GM19395 (cell line): Measurements from ENCODE around the gene CHCHD6.

Experiments
- ATAC-seq: cut with Tn5 transposase; IDR thresholded peaks from one replicate; pipeline ENCODE4 v1.9.1; 2021; ENCODE audit warnings: mild to moderate bottlenecking, moderate library complexity; ENCODE audit not compliant: unreplicated experiment

CHCHD6 gene

DNA sequence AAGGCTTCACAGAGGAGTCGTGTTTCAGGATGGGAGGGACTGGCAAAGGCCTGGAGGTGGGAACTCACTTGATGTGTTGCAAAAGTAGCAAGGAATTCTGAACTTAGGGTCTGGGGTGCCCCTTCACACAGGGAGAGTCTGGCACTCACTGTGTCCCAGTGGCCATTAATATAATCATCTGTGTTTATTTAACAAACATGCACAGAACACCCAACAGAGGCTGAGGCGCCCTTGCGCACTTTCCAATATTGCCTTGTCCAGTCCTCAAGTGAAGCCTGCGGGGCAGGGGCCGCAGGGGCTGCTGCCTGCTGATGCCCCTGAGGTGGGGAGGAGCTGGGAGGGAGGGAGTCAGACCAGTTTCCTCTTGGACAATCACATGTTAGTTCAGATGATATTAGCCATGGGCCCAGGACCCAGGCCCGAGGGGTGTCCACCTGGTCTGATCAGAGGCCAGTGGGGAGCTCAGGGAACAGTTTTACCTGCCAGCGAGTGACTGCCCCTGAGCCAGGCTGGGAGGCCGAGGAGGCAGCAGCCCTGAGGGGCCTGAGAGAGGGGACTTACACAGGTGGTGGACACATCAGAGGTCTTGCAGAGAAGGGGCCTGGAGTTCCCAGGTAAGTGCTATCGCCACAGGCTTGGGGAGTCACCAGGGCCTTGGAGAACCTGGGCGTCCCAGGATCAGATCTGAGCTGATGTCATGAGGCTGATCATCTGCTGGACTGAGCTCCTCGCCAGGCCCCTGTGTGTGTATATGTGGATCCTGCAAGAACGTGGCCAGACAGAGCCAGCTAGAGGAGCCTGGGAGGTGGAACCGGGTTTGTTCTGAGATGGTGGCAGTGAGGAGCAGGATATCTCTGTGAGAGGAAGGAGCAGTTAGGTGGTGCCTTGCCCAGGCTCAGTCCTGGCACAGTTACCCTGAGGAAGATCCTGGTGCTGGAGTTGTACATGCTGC, 35.3 kb upstream of the CHCHD6 start:
- ATAC-seq: no peak

DNA sequence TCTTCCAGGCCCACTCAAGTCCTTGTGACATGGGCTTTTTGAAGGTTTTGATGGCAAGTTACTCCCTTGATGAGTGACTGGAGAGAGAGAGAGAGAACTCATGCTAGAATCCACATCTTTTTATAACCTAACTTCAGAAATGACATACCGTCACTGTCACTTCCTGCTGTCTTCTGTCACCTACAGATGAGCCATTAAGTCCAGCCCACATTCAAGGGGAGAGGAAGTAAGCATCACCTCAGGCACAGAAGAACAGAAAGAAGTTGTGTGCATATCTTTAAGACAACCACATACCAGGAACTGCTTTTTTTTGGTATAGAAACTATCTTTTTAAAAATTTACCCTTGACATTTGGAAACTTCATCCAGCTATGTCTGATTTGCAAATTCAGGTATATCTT, 32.5 kb upstream of the CHCHD6 start:
- ATAC-seq: no peak

DNA sequence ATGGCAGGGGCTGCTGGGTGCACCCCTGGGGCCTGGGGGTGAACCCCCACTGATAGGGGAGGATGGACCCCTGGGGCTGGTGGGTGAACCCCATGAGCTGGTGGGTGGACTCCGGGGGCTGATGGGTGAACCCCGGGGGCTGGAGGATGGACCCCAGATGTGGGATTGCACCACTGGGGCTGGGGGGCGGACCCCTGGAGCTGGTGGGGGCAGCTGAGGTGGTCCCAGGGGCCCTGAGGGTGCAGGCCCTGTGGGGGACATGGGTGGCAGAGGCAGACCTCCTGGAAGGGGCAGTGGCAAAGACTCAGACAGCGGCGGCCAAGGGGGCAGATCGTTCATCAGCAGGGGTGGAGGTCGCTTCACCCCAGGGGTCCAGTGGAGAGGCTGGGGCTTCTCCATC, 31.7 kb upstream of the CHCHD6 start:
- no peak for ATAC-seq

DNA sequence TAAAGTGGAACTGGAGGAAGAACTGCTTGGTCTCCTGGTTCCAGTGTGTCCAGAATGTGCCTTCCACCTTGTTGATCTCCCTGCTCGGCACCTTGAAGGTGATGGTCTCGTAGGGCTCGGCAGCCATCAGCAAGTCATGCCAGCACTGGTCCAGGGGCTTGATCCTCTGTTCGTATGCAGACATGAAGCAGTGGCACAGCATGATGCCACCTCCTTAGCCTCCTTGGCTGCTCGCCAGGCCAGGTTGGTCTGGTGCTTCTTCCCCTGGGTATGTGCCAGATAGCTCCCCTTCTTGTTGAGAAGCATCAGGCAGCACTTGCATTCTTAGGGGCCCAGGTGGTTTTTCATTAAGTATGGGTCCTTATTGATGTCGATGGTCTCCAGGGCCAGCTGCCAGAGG, 31.3 kb upstream of the CHCHD6 start:
- ATAC-seq: no peak

DNA sequence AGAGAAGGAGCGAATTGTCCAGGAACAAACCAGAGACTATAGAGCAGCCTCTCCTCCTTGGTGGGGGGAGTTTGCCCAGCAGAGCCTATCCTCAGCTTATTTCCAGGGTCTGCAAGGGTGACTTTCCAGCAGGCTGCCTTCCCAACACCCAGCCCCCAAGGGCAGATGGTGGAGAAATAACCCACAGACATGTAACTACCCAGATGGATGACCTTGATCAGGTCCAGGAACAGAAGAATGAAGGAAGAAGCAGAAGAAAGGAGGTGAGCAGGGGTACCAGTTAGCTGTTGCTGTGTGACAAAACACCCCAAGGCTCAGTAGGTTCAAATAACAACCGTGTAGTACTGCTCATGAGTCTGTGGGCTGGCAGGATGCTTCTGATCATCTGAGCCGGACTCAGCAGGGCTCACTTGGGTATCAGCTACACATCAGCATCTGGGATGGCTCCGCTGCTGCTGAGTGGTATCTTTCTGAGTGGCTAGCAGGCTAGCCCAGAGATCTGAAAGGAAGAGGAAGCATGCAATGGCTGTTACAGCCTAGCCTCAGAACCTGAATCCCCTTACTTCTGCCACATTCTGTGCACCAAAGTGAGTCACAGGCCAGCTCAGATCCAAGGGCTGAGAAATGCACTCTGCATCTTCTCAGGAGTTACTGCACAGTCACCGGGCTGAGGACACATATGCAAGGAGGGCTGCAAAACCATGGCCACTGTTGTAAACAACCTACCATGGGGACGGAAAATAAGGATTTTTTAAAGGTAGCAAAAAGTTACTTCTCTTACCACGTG, 26.9 kb upstream of the CHCHD6 start:
- no peak for ATAC-seq

DNA sequence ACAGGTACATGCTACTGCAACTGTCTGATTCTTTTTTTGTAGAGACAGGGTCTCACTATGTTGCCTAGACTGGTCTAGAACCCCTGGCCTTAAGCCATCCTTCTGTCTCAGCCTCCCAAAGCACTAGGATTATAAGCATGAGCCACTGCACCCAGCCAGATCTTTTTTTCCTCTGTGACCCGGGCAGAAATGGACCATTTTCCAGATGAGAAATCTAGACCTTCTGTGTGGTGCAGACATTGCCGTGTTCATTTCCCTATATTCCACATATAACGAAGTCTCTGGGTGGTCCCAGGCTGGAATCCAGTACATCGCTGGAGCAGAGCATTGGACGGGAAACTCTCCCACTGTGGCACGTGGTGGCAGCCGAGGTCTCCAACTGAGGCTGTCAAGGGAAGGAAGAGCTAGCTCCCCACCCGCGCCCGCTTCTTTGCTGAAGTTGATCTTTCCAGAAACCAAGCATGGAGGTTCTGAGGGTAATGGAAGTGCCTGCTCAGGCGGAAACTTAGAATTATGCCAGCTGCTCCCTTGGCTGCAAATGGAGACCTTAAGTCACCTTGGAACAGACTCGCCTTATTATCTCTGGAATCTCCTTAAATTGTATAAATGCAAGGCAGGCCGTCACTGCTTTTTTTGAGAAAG, 26.1 kb upstream of the CHCHD6 start:
- ATAC-seq: no peak

DNA sequence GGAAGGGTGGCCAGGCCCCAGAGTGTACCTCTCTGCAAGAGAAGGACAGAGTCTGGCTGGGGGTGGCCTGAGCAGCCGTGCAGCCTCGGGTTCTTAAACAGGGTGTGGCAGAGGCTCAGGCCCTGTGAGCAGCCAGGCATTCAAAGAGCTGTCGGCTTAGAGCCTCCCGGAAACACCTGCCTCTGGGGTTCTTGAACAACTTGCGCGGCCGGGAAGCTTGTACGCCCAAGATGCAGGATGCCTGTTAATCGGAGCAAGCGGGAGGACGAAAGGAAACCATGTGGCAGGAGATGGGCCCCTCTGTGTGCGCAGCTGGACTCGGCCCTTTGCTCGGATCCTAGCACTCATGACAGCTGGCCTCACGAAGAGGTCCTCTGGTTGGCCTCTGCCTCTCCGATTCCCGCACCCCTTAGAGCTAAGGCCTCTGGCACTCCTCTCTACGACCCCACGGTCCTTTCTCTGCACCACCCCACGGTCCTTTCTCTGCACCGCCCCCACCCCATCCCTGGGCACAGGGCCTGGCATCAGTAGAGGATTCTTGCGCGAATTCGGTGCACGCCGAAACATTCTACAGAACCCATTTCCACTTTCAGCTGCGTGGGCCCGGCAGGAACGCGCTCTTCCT, 25.2 kb upstream of the CHCHD6 start:
- ATAC-seq: no peak

DNA sequence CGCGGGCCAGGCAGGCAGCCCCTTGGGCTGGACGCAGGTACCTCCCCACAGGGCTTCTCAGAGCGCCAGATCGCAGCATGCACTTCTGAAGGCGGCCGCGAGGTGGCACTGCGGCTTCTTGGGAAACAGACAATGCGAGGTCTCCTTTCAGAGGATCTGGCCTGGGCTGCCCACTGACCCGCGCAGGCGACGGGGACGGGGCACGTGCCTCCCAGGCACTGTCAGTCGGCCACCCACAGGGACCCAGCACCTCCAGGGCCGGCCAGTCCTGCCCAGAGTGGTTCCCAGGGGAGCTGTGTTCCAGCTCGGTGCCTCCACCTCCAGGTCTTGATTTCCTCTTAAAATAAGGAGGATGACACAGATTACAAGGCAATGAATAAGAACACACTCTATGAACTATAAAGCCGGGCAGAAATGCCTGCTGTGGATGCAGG, 24.7 kb upstream of the CHCHD6 start:
- no peak for ATAC-seq

DNA sequence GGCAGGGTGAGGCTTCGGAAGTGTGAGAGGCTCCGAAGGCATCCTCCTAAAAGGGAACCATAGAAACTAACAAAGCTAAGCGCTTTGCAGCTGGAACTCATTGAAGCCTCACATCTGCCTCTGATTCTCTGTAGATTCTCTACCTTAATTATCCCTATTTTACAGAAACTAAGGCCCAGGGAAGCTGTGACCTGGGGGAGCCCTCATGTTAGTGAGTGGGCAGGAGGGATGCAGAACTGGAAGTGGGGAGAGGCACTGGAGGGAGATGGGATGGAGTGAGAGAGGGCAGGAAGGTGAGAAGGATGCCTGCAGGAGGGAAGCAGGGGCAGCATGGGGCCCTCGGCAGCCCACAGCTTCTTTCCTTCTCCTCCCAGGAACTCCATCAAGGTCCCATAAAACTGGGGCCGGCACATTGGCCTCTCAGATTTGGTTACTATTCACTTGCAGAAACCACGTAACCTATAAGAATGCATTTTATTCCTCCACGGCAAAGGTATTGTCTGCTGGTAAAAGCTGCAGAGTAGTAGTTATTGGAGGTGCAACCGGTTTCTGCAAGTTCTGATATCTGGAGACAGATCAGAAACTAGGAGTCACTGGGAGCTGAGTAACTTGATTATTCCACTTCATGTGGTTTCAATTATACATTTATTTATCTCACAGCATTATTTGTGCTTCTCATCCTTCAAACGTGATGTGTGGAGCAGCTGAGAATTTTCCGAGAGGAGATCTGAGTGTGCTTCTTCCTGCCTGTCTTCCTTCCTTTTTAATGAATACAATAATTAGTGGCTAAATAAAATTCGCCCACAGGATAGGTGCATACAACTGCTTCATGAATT, 24.0 kb upstream of the CHCHD6 start:
- ATAC-seq: no peak

DNA sequence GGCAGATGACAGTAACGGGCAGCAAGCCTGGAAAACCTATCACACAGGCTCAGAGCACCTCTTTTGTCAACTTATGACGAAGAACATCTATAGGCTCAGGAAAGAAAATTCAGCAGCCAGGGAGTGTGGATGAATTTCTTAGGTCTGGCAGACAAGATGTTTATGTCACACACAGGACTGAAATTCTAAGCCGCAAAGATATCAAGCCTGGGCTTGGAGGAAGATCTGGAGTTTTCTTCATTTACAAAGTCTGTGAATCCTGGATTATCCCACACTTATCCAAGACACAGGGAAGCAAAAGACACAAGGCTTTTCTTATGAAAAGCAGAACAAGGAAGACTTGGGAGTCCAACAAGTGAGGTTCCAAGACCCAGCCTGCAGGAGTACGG, 23.4 kb upstream of the CHCHD6 start:
- no peak for ATAC-seq

DNA sequence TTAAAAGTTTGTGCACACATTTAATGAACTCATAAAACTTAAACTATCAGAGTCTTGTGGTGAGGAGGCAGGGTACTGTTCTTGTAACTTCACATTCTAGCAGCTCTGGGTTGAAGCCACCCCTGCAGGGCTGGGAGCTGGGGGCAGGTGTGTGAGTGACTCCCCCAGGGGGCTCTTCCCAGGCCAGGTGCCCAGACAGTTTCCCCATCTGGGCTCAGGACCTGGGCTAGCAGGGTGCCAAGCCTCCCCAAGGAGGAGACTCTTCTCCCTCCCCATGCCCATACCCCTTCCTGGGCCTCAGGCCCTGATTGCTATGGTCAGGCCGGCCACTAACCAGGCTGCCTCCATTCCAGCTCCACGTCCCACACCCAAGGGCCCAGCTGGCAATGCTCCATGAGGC, 22.0 kb upstream of the CHCHD6 start:
- ATAC-seq: no peak

DNA sequence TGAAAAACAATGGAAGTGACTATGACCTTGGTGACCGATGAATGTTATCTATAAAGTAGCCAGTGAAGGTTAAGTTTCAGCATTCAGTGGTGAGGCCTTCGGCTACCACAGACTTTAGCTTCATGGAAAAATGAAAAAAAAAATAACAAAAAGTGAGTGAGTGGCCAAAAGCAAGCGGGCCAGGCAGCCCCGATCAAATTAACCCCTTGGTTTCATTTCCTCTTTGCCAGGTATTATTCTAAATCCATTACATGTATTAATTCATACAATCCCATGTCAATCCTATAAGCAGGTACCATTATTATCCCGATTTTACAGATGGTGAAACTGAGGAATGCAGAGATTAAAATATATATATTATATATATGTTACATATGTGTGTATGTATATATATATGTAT, 21.0 kb upstream of the CHCHD6 start:
- ATAC-seq: no peak

DNA sequence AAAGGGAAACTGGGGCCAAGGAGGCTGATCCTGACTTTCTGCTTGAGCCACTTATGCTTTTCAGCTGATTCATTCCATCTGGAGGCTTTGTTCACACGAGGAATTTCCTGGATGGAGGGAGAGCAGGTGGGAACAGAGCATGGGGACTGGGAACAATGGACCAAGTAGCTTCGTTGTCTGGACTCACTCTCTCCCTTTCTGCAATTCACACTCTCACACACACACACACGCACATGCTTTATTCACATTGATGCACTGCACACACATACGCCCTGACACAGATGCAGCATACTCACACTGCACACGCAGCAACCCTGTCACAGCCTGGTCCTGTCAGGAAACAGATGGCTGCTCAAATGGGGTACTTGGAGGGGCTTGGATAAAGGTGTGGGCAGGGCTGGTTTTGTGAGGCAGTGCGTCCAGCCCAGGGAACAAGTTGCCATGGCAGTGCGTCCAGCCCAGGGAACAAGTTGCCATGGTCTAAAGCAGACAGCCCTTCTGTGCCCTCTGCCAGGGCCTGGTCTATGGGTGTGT, 19.8 kb upstream of the CHCHD6 start:
- no peak for ATAC-seq

DNA sequence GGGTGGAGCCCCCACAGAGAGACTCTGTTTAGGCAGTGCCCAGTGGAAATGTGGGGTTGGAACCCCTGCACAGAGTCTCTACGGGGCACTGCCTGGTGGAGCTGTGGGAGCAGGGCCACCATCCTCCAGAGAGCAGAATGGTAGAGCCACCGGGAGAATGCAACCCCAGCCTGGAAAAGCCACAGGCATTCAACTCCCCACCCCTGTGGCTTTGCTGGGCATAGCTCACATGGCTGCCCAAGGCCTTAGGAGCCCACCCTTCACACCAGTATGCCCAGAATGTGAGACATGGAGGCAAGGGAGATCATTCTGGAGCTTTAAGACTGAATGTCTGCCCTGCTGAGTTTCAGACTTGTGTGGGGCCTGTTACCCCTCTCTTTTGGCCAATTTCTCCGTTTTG, 19.0 kb upstream of the CHCHD6 start:
- no peak for ATAC-seq

DNA sequence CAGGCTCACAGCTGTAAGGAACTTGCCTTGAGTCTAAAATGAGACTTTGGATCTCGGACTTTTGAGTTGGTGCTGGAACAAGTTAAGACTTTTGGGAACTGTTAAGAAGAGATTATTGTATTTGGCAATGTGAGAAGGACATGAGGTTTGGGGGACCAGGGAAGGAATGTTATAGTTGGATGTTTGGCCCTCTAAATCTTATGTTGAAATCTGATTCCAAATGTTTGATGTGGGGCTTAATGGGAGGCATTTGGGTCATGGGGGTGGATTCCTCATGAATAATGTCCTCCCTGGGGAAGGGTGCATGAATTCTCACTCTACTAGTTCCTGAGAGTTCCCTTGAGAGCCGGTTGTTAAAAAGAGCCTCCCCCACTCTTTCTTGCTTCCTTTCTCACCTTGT, 18.5 kb upstream of the CHCHD6 start:
- ATAC-seq: no peak

DNA sequence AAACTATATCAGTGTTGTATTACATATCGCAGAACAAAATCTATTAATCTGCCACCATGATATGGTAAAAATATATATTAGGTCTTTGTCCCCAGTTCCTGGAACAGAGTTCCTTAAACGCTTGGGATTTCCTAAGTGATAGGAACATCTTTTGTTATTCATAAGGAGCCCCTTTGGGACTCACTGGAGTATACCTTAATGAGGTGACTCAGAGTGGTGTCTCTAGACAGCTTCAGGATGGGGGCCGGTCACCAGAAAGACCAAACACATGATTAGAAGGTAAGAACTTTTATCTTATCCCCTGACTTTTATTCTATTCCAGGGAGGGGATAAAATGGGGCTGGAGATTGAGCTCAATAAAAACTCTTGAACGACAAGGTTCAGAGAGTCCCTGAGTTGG, 12.3 kb upstream of the CHCHD6 start:
- no peak for ATAC-seq

DNA sequence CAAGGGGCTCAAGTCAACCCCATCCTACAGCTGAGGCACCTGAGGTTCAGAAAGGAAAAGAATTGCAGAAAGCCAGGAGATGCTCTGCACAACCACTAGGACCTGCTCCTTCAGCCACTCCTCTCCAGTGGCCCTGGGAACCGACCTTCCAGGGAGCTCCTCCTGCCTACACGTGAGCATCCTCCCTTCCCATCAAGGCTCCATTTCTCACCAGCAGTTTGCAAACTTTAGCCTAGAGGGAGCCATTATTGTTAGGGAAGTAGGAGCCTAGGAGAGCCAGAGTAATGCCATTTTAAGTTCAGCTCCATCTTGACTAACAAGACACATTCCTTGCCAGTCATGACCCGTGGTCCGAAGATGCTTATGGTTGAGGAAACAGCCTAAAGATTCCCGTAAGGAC, 11.2 kb upstream of the CHCHD6 start:
- ATAC-seq: no peak

DNA sequence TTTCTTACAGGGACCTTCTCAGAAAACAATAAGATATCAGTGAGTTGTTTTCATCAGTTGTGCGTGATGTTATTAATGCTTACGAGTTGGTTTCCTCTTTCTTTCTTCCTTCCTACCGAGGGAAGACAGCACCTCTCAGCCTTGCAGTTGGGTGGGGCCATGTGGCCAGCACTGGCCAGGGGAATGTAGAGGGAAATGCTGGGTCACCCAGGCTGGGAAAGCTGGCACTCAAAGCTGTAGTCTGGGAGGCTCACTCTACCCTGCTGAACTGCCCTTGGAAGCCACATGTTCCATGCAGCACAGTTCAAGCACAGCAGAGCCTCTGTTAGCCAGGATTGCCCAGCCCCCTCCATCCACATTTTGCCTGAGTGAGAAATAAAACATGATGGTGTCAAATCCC, 10.1 kb upstream of the CHCHD6 start:
- ATAC-seq: no peak

DNA sequence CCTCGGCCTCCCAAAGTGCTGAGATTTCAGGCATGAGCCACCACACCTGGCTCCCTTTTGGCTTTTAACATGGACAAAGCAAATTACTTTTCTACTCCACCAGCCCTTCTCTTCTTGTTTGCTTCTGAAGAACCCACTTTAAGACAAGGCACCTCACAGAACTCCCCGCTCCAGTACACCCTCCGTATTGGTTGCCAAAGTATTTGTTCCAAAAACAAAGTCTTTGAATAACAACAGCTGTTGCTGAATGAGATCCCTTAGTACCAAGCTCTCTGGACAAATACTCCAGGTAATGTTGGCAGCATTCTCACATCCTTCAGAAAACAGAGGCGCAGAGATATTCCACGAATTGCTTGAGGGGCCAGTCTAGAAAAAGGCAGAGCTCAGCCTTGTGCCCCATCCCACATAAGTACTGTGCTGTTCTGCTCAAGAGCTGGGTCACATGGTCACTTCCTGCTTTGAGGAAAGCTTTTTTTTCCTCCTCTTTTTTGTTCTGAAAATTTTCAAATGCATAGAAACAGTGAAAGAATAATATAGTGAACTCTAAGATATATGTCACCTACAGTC, 7.3 kb upstream of the CHCHD6 start:
- ATAC-seq: no peak

DNA sequence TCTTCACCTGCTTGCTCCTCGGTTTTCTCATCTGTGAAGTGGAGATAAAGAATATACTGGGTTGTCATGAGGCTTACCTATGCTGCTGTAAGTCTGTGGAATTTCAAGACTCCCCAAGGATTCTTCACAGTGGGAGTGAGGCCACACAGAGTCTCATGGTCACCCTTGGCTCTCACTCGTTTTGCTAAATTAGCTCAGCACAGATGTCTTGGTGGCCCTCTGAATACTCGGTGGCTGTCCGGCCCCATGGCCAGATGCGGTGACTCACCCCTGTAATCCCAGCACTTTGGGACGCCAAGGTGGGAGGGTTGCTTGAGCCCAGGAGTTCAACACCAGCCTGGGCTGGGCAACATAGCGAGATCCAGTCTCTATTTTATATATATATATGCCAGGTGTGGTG, 5.0 kb upstream of the CHCHD6 start:
- ATAC-seq: no peak
